Measurements from ENCODE around the gene RHOA.

DNA sequence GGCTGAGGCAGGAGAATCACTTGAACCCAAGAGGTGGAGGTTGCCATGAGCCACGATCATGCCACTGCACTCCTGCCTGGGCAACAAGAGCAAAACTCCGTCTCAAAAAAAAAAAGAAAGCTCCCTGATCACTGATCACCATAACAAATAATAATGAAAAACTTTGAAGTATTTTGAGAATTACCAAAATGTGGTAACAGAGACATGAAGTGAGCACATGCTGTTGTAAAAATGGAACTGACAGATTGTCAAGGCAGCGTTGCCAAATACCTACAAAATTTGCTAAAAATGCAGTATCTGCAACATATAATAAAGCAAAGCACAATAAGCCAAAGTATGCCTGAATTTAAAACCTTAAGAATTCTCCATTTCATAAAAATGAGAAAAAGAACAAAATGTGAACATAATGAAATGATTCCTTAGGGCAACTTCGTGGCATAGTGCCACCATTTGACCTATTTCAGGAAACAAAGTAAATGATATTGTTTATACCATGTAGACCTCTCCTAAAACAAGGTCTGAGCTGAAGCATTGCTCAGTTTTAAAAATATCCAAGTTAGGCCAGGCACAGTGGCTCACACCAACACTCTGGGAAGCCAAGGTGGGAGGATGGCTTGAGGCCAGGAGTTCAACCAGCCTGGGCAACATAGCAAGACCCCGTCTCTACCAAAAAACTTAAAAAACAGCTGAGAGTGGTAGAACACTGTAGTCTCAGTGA, 77.7 kb downstream of the RHOA start:
- TF ChIP-seq, protein P1, sequence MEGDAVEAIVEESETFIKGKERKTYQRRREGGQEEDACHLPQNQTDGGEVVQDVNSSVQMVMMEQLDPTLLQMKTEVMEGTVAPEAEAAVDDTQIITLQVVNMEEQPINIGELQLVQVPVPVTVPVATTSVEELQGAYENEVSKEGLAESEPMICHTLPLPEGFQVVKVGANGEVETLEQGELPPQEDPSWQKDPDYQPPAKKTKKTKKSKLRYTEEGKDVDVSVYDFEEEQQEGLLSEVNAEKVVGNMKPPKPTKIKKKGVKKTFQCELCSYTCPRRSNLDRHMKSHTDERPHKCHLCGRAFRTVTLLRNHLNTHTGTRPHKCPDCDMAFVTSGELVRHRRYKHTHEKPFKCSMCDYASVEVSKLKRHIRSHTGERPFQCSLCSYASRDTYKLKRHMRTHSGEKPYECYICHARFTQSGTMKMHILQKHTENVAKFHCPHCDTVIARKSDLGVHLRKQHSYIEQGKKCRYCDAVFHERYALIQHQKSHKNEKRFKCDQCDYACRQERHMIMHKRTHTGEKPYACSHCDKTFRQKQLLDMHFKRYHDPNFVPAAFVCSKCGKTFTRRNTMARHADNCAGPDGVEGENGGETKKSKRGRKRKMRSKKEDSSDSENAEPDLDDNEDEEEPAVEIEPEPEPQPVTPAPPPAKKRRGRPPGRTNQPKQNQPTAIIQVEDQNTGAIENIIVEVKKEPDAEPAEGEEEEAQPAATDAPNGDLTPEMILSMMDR (IDR thresholded peaks at IDR 0.05) = no peak
- TF ChIP-seq POLR2A (IDR thresholded peaks at IDR 0.05) (no peak), POLR2AphosphoS5 (IDR thresholded peaks at IDR 0.05) (no peak), EP300 (IDR thresholded peaks at IDR 0.05) (no peak)

Measured in upper lobe of left lung (tissue), 4 donors.